ENCODE measurements around the gene GRIN2B. TPM values are rescaled to one million over a fixed set of nuclear protein-coding genes. Genes with fewer than 3 reads are reported as not detected.

The GRIN2B gene
- total RNA-seq, 6 donors from 2014 or later = under 0.01 to 0.27 (median 0.06) TPM; not detected in 2

GRCh38 chr12:13935169-13935568 lies 46.2 kb downstream of the GRIN2B start:
- ATAC-seq (ENCODE audit: low FRiP score in 2 of 2) (no peak), DNase-seq (no peak)
- Histone ChIP-seq H3K9me3 (peaks cover 0 to 4% (median 0%) of the 10 kb centered on the region in 4 donors), H3K36me3 (no peaks in the 10 kb centered on the region), H3K27ac (no peak overlapping the region), H3K27me3 (no peaks in the 10 kb centered on the region), H3K4me3 (no peak overlapping the region), H3K4me1 (no peaks in the 10 kb centered on the region)
- TF ChIP-seq POLR2AphosphoS5 (IDR thresholded peaks at IDR 0.05) (no peak), POLR2A (IDR thresholded peaks at IDR 0.05) (no peak), EP300 (IDR thresholded peaks at IDR 0.05) (no peak)
- TF ChIP-seq, protein P1, sequence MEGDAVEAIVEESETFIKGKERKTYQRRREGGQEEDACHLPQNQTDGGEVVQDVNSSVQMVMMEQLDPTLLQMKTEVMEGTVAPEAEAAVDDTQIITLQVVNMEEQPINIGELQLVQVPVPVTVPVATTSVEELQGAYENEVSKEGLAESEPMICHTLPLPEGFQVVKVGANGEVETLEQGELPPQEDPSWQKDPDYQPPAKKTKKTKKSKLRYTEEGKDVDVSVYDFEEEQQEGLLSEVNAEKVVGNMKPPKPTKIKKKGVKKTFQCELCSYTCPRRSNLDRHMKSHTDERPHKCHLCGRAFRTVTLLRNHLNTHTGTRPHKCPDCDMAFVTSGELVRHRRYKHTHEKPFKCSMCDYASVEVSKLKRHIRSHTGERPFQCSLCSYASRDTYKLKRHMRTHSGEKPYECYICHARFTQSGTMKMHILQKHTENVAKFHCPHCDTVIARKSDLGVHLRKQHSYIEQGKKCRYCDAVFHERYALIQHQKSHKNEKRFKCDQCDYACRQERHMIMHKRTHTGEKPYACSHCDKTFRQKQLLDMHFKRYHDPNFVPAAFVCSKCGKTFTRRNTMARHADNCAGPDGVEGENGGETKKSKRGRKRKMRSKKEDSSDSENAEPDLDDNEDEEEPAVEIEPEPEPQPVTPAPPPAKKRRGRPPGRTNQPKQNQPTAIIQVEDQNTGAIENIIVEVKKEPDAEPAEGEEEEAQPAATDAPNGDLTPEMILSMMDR (IDR thresholded peaks at IDR 0.05) = no peak
- WGBS, 2 donors = 41 to 48% methylated on average over 2 of the region's 2 CpGs

Measured in upper lobe of left lung (tissue), 6 donors.